Neural progenitor cell (in vitro differentiated cells): ENCODE results near the gene PCSK4.

ENCODE experiments used
- EZH2 ChIP-seq: fragments of 200-600 bp; sonication (generic); IDR thresholded peaks from 2 replicates; pipeline ENCODE4 v1.6.1; 2017; ENCODE audit warnings: antibody characterized with exemption, mild to moderate bottlenecking, moderate library complexity
- EZH2phosphoT487 ChIP-seq: fragments of 200-600 bp; sonication (generic); IDR thresholded peaks from 2 replicates; pipeline ENCODE4 v1.6.1; 2017; ENCODE audit warnings: antibody characterized with exemption
- TF ChIP-seq, protein P1 (sequence below): fragments of 200-600 bp; sonication (generic); IDR thresholded peaks from 2 replicates; pipeline ENCODE4 v1.5.1; 2017; ENCODE audit warnings: antibody characterized with exemption, mild to moderate bottlenecking

DNA sequence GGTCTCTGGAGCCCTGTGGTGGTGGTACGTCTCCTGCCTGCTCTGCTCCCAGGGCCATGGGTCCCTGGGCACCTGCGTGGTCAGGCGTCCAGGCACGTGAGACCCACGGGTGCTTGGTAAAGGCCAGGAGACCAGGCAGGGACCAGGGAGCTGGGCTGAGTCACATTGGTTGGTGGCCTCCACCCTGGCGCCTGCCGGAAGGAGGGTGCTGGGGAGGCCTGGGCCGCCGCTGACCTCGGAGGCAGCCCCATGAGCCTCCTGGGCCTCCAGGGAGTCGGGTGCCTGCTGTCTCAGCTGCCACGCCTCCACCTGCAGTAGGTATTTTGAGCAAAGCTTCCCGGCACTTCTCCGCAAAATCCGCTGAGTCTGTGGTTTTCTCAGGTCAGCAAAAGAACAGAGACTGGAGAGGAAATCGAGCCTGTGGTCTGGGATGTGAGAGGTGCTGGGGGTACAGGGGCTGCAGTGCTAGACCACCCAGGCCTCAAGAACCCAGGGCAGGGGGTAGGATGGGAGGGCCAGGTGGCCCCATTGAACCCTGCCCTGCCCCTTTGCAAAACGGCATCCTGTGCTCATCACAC is 30.1 kb upstream of the PCSK4 start:
- TF ChIP-seq, protein P1, sequence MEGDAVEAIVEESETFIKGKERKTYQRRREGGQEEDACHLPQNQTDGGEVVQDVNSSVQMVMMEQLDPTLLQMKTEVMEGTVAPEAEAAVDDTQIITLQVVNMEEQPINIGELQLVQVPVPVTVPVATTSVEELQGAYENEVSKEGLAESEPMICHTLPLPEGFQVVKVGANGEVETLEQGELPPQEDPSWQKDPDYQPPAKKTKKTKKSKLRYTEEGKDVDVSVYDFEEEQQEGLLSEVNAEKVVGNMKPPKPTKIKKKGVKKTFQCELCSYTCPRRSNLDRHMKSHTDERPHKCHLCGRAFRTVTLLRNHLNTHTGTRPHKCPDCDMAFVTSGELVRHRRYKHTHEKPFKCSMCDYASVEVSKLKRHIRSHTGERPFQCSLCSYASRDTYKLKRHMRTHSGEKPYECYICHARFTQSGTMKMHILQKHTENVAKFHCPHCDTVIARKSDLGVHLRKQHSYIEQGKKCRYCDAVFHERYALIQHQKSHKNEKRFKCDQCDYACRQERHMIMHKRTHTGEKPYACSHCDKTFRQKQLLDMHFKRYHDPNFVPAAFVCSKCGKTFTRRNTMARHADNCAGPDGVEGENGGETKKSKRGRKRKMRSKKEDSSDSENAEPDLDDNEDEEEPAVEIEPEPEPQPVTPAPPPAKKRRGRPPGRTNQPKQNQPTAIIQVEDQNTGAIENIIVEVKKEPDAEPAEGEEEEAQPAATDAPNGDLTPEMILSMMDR: no peak
- no peak for TF ChIP-seq EZH2phosphoT487
- TF ChIP-seq EZH2: no peak
